Activated CD8-positive, alpha-beta memory T cell treated with anti-CD3 and anti-CD28 coated beads, Interleukin-2, amount 50 U/mL, for 24 hours (primary cell): ENCODE measurements around the gene DLG2.

Experiments used
- DNase-seq: peaks from one replicate; pipeline ENCODE4 v3.0.0-alpha.2; 2020; ENCODE audit errors: extremely low read depth

Gene DLG2

GRCh38 chr11:84021291-84021690, 1605.9 kb downstream of the DLG2 start:
- DNase-seq, result no peak

GRCh38 chr11:84019571-84020194, 1607.5 kb downstream of the DLG2 start:
- DNase-seq, result no peak

GRCh38 chr11:84014539-84014938, 1612.6 kb downstream of the DLG2 start:
- no peak for DNase-seq

- DNase-seq, result no peak
Measured at GRCh38 chr11:84012171-84012826, 1614.8 kb downstream of the DLG2 start.

- DNase-seq, result no peak
Measured at GRCh38 chr11:84003181-84003580, 1624.0 kb downstream of the DLG2 start.

- no peak for DNase-seq
Measured at GRCh38 chr11:83998921-83999320, 1628.2 kb downstream of the DLG2 start.

GRCh38 chr11:83990160-83990733, 1636.9 kb downstream of the DLG2 start:
- no peak for DNase-seq

GRCh38 chr11:83982825-83983224, 1644.3 kb downstream of the DLG2 start:
- no peak for DNase-seq

GRCh38 chr11:83979593-83979992, 1647.6 kb downstream of the DLG2 start:
- DNase-seq, result no peak

GRCh38 chr11:83978942-83979341, 1648.2 kb downstream of the DLG2 start:
- DNase-seq, result no peak

GRCh38 chr11:83976086-83976485, 1651.1 kb downstream of the DLG2 start:
- no peak for DNase-seq

- DNase-seq, result no peak
Measured at GRCh38 chr11:83972536-83972935, 1654.6 kb downstream of the DLG2 start.

- no peak for DNase-seq
Measured at GRCh38 chr11:83971063-83971462, 1656.1 kb downstream of the DLG2 start.

- DNase-seq, result no peak
Measured at GRCh38 chr11:83970061-83970671, 1657.0 kb downstream of the DLG2 start.

GRCh38 chr11:83957038-83957900, 1669.9 kb downstream of the DLG2 start:
- no peak for DNase-seq

GRCh38 chr11:83956119-83956697, 1670.9 kb downstream of the DLG2 start:
- DNase-seq, result no peak

GRCh38 chr11:83954780-83955179, 1672.4 kb downstream of the DLG2 start:
- no peak for DNase-seq

- no peak for DNase-seq
Measured at GRCh38 chr11:83951521-83951920, 1675.6 kb downstream of the DLG2 start.

GRCh38 chr11:83948200-83948599, 1678.9 kb downstream of the DLG2 start:
- no peak for DNase-seq

- no peak for DNase-seq
Measured at GRCh38 chr11:83945976-83946375, 1681.2 kb downstream of the DLG2 start.

GRCh38 chr11:83941050-83941449, 1686.1 kb downstream of the DLG2 start:
- DNase-seq, result no peak

GRCh38 chr11:83938148-83938547, 1689.0 kb downstream of the DLG2 start:
- no peak for DNase-seq
